HG02870 (cell line): ENCODE measurements around the gene CASK.

Experiments used
- ATAC-seq: cut with Tn5 transposase; IDR thresholded peaks from one replicate; pipeline ENCODE4 v1.9.1; 2021; ENCODE audit warnings: mild to moderate bottlenecking, moderate library complexity; ENCODE audit not compliant: unreplicated experiment

Gene CASK

DNA sequence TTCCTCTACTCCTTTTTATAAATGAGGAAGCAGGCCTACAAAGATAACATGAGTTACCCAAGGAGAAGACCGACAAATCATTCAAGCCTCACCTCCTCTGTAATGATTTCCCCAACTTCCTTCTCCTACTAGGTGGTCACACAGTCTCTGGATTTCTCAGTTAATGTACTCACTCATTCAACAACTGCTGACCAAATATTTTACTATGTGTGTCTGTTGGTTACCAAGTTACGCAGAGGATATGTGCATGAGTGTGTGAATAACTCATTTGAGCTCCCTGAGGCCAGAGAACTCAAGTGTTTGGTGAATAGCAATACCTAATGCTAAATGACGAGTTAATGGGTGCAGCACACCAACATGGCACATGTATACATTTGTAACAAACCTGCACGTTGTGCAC is 10.4 kb downstream of the CASK start:
- no peak for ATAC-seq

DNA sequence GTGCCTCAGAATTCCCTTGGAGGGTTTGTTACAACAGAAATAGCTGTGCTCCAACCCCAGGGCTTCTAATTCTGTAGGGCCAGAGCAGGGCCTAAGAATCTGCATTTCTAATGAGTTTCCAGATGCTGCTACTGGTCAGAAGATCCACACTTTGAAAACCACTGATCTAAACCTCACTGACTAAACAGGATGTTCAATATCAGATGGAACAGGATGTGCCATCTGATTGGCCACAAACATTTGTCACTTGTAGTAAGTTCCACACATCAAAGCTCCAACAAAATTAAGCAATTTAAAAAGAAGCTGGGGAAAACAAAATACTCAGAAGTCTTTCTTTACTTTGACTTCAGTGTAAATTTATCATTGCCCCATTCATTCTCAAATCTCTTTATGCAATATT is 14.3 kb downstream of the CASK start:
- no peak for ATAC-seq

DNA sequence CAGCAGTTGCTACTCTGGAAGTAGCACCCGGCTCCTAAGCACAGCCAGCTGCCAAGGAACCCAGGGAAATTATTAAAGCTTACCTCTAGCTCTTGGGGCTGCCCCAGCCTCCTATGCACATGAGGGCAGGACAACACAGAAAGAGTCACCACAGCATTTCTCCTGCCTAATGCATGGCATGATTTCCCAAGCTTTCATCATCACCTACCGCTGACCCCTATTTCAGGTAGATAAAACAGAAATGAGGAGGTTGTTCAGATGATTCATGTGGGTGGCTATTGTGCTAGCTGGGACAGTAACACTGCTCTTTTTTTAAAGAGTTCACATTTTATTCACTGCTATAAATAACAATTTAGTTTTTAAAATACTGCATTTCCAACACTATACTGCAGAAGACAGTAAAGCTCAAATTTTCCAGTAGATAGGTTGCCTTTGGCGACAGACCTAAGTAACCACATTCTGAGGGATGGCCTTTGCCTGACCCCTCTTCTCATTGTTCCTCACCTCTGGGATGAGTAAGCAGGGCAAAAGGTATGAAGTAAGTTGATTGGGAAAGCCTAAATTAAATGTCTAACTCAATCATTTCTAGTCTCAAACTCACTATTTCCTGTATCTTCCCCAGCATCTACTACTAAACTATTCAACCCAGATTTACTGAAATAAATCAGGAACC is 16.7 kb downstream of the CASK start:
- no peak for ATAC-seq

DNA sequence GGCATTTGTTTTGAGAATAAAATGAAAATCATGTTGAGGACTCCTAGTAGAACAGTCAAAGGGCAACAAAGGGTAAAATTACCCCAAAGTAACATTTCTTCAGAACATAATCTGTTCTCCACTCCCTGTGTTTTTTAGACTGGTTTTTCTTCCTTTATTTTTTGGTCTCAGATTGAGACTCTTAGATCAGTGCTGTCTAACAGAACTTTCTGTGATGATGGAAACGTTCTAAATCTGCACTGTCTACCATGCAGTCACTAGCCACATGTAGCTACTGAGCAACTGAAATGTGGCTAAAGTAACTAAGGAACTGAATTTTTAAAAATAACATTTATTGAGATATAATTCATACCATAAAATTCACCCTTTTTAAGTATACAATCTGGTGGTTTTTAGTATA is 19.8 kb downstream of the CASK start:
- ATAC-seq, result no peak

- no peak for ATAC-seq
These were observed 23.0 kb downstream of the CASK start for GRCh38 chrX:41900321-41900720.

DNA sequence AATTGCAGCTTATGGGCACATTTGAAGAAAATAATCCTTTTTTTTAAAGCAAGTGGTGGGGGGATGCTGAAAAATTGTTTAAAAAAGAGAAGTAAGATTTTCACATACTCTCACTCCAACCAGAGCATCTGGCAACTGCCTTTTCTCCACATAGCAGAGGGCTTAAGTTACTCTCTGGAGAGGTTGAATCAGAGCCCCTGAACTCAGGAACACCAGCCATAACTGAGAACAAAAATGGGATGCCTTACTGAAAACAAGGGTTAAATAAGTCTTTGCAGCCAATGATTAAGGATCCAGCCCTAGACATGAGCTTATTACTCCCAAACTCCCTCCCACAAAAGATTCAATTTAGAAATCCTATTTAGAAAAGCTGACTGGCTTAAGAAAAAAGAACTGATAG is 27.5 kb downstream of the CASK start:
- no peak for ATAC-seq

- ATAC-seq, result no peak
These were observed 33.3 kb downstream of the CASK start for GRCh38 chrX:41890026-41890423.

DNA sequence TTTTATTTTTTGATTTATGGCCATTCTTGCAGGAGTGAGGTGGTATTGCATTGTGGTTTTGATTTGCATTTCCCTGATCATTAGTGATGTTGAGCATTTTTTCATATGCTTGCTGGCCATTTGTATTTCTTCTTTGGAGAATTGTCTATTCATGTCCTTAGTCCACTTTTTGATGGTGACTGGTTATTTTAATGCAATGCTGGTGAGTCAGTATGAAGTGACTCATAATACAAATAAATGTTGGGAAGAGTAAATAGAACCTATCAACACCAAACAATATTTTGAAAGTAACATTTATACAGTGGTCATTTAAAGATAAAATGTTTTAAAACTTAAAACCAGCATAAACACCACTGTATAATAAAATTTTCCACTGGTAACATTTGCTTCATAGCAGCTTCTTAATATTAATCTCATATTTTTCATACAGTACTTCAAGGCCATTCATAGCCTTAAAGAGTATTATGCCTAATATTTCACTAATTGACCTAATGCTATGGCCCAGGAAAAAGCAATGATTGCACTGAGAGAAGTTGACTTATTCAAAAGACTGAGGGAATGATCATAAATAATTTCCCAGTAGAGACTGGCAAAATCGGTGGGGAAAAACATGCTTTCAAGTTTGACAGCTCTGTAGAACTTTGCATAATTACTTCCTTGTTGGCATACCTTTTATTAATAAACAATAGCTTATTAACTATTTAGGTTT is 33.9 kb downstream of the CASK start:
- no peak for ATAC-seq

DNA sequence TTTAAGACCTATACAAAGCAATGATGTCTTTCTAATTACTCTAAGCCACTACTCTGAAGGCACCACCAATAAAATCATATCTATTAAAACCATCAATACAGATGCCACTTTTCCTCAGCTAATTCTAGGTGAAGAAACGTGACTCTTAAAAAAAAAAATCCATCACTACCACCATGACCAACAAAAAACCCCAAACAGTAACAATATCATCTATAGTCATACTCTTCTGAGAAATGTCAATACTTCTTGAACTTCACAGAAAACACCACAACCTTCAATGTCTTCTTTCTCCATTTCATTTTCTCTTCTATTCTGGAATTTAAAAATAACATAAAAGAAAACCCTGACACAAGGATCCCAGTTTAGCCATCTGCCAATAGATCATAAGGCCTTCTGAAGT is 35.7 kb downstream of the CASK start:
- no peak for ATAC-seq

GRCh38 chrX:41885724-41886123 is 37.6 kb downstream of the CASK start:
- no peak for ATAC-seq

- no peak for ATAC-seq
These were observed 42.2 kb downstream of the CASK start for GRCh38 chrX:41881166-41881565.

DNA sequence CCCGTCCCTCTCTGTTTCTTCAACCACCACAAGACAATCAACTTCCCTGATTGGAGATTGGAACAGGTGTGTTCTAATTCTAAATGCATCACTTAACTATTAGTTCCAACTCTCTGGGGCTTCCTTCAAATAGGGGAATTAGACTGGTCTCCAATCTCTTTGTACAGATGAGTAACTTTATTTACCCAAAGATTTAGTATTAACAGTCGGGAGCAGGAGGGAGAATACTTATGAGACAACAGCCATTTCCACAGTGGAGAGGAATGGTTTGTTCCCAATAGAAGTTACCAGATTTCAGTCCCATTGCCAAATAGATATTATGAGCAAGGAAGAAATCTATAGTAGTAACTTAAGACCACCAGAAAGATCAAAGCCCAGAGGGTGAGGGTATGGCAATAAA is 46.2 kb downstream of the CASK start:
- no peak for ATAC-seq

DNA sequence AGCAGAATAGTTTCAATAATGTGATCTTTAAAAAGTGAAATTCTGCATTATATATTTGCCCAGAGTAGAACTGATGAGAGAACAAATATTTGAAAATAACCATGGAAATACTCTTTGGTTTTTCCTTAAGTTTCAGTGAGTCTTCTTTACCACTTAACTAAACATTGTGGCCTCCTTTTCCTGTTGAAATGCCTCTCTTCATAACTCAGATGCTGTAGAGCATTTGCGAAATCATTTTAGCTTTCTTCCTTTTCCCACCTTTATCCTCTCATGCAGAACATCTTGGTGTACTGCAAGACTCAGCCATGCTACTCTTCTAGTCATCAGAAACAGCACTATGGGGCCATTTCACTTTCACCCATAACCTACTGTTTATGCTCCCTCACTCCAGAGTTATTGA is 48.2 kb downstream of the CASK start:
- ATAC-seq, result no peak

- no peak for ATAC-seq
These were observed 52.6 kb downstream of the CASK start for GRCh38 chrX:41870719-41871151.

DNA sequence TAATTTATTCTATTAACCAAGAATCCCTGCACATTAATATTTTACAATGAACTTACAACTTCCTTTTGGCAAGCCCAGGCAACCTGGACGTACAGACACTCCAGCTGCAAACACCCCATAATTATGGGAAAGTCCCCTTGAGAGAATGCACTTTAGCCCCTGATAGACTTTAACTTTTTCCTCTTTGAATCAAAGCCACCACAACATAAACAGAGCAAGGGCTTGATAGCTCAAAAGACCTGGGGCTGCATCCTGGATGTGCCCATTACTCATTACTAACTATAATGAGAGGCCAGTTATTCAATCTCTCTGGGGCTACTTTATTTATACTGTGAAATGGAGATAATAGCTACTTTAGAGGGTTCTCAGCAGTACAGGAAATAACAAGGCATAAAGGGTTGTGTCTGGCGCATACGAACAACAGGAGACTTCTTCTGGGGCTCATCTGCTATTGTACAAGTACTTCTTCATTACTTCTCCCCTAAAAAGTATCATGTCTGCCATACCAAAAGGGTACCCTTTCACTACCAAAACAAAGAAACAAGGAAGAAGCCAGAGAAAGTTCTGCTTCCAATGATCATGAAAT is 54.9 kb downstream of the CASK start:
- no peak for ATAC-seq

DNA sequence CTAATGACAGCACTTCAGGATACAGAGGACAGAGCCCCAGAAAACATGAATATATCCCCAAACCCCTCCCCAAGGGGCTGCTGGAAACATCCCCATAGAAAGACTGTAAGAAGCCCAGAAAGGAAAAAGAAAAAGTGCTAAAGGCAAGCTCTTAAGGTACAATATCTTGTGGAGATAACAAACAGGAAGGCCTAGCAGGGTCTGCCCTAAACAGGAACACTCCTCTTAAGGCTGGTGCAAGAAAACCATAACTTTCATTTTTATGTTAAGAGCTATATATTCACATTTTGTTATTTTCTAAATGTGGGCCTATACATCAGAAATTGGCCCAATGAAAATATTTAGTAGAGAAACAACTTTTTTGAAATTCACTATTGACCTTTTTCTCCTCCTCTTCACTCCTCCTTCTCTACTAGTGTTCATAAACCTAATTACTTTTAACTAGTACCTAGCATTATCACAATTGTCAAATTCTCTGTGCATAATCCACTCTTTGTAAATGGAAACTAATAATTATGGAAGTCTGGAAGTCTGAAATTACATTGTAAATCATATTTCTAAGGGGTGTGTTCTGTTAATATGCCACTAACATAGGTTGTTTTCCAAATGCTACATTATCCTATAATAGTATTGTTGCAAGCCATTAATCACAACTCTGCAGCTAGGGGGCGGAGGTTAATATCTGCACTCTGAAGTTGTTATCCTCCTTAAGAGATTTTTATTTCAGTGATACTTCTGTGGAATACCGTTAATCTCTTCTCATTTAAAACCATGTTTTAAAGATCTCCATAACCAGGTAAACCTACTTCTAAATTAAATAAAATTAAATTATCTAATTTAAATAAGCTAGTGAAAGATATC is 59.8 kb downstream of the CASK start:
- ATAC-seq, result no peak

GRCh38 chrX:41862562-41863184 is 60.7 kb downstream of the CASK start:
- no peak for ATAC-seq

DNA sequence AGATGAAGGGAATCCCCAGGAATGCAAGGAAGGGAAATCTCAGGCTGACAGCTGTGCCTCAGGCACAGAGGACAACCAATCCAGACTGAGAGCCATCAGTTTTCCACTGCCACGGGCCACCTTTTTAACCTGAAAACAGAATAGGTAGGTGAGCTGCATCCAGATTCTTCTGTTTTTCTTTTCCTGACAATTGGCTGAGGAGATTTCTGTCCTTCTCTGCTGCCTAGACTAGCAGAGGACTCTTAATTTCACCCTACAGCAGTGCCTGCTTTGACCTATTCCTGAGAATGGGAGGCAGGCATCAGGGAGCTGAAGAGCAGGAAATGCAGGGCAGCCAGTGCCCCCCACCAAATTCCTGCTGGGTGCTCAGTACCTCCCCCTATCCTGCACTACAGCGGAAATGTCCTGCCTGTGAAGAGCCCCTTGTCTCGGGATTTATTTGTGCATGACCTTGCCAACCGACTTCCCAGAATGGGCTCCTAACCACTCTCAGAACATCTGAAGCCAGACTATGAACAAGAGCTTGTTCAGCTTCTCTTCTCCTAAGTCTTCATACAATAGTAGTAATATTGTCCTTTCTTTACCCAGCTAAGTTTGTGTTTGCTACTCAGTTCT is 65.1 kb downstream of the CASK start:
- no peak for ATAC-seq

DNA sequence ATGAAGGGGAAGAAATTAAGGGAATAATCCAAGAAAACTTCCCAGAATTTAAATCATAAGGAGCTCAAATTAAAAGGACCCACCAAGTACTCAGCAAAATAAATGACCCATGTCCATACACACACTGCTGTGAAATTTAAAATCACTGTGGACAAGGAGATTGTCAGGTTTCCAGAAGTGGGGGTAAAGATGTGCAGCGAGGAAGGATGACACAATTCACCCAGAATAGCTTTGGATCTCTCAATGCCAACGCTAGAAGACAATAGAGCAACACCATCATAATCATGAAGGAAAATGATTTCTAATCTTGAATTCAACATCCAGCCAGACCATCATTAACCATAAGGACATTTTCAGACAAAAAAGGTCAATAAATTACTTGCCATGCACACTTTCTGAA is 65.7 kb downstream of the CASK start:
- ATAC-seq, result no peak

- ATAC-seq, result no peak
These were observed 76.6 kb downstream of the CASK start for GRCh38 chrX:41846714-41847113.
